Measurements from ENCODE around the gene HDGF. TPM values are rescaled to one million over a fixed set of nuclear protein-coding genes. Genes with fewer than 3 reads are reported as not detected.

HDGF gene
- total and polyA plus RNA-seq, 9 of the 15 experiments (the other 6 are each of a cell fraction or from before 2014, with no cell fraction given): 38.8 to 601 (median 400) TPM

DNA sequence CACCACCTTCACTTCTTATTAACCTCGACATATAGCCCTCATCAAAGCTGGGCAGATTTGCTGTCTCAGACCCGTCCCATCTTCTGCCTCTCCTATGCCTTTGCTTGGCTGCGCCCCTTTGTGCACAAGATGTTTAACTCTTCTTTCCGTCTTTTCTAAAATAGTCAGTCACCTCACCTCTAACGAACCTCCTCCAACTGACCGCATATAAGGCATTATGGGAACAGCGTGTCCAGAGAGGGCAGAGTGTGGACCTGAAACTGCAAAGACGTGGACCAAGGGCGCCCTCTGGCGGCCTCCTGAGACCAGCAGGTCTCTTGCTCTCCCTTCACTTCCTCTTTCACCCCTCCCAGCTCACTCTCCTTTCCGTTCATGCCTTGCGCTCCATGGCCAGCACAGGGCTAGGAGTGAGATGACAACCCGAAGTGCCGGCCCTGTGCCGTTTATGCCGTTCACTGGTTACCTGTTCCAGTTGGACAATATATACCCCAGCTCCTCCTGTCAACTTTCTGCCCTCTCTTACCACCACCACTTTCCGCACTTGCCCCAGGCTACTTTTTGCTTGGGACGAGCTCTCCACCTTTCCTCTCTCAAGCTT lies 25.7 kb downstream of the HDGF start (continued):
- TF ChIP-seq, protein P1, sequence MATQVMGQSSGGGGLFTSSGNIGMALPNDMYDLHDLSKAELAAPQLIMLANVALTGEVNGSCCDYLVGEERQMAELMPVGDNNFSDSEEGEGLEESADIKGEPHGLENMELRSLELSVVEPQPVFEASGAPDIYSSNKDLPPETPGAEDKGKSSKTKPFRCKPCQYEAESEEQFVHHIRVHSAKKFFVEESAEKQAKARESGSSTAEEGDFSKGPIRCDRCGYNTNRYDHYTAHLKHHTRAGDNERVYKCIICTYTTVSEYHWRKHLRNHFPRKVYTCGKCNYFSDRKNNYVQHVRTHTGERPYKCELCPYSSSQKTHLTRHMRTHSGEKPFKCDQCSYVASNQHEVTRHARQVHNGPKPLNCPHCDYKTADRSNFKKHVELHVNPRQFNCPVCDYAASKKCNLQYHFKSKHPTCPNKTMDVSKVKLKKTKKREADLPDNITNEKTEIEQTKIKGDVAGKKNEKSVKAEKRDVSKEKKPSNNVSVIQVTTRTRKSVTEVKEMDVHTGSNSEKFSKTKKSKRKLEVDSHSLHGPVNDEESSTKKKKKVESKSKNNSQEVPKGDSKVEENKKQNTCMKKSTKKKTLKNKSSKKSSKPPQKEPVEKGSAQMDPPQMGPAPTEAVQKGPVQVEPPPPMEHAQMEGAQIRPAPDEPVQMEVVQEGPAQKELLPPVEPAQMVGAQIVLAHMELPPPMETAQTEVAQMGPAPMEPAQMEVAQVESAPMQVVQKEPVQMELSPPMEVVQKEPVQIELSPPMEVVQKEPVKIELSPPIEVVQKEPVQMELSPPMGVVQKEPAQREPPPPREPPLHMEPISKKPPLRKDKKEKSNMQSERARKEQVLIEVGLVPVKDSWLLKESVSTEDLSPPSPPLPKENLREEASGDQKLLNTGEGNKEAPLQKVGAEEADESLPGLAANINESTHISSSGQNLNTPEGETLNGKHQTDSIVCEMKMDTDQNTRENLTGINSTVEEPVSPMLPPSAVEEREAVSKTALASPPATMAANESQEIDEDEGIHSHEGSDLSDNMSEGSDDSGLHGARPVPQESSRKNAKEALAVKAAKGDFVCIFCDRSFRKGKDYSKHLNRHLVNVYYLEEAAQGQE (IDR thresholded peaks at IDR 0.05; ENCODE audit: borderline replicate concordance): peak; percentile 94
- TF ChIP-seq, protein P1 (CRISPR knock-in tag; IDR thresholded peaks at IDR 0.05; ENCODE audit: low read depth): no peak
- TF ChIP-seq, protein P2, sequence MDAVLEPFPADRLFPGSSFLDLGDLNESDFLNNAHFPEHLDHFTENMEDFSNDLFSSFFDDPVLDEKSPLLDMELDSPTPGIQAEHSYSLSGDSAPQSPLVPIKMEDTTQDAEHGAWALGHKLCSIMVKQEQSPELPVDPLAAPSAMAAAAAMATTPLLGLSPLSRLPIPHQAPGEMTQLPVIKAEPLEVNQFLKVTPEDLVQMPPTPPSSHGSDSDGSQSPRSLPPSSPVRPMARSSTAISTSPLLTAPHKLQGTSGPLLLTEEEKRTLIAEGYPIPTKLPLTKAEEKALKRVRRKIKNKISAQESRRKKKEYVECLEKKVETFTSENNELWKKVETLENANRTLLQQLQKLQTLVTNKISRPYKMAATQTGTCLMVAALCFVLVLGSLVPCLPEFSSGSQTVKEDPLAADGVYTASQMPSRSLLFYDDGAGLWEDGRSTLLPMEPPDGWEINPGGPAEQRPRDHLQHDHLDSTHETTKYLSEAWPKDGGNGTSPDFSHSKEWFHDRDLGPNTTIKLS (IDR thresholded peaks at IDR 0.05; ENCODE audit: borderline replicate concordance, low read depth): peak; percentile 62; the same call in 1 of the 2 replicates
- TF ChIP-seq MEF2D (tag; conservative IDR thresholded peaks at IDR 0.05; ENCODE audit: low read depth) (no peak), ERF (CRISPR knock-in tag; IDR thresholded peaks at IDR 0.05) (0 out of 2 replicates have a peak, but pooled peaks have one; percentile 3), ZNF121 (CRISPR knock-in tag; conservative IDR thresholded peaks at IDR 0.05) (no peak), YBX1 (IDR thresholded peaks at IDR 0.05) (no peak), ZNF224 (CRISPR knock-in tag; IDR thresholded peaks at IDR 0.05) (no peak), SNIP1 (IDR thresholded peaks at IDR 0.05; ENCODE audit: low read depth) (no peak), NCOA4 (IDR thresholded peaks at IDR 0.05; ENCODE audit: partially characterized antibody) (no peak), SMARCB1 (IDR thresholded peaks at IDR 0.05; ENCODE audit: insufficient read length, low read depth) (no peak), ILF3 (IDR thresholded peaks at IDR 0.05; ENCODE audit: borderline replicate concordance) (no peak), ZNF431 (CRISPR knock-in tag; IDR thresholded peaks at IDR 0.05) (no peak), ATF7 (IDR thresholded peaks at IDR 0.05) (peak; percentile 54; the same call in 1 of the 2 replicates)
- TF ChIP-seq, protein P3, sequence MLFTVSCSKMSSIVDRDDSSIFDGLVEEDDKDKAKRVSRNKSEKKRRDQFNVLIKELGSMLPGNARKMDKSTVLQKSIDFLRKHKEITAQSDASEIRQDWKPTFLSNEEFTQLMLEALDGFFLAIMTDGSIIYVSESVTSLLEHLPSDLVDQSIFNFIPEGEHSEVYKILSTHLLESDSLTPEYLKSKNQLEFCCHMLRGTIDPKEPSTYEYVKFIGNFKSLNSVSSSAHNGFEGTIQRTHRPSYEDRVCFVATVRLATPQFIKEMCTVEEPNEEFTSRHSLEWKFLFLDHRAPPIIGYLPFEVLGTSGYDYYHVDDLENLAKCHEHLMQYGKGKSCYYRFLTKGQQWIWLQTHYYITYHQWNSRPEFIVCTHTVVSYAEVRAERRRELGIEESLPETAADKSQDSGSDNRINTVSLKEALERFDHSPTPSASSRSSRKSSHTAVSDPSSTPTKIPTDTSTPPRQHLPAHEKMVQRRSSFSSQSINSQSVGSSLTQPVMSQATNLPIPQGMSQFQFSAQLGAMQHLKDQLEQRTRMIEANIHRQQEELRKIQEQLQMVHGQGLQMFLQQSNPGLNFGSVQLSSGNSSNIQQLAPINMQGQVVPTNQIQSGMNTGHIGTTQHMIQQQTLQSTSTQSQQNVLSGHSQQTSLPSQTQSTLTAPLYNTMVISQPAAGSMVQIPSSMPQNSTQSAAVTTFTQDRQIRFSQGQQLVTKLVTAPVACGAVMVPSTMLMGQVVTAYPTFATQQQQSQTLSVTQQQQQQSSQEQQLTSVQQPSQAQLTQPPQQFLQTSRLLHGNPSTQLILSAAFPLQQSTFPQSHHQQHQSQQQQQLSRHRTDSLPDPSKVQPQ (CRISPR knock-in tag; IDR thresholded peaks at IDR 0.05; ENCODE audit: borderline replicate concordance): no peak

Data from K562 (cell line).